Measurements from ENCODE around the gene TRABD. TPM values are rescaled to one million over a fixed set of nuclear protein-coding genes. Genes with fewer than 3 reads are reported as not detected.

TRABD gene
- total RNA-seq, 2 donors from 2014 or later, result 12.3 to 20.0 TPM

DNA sequence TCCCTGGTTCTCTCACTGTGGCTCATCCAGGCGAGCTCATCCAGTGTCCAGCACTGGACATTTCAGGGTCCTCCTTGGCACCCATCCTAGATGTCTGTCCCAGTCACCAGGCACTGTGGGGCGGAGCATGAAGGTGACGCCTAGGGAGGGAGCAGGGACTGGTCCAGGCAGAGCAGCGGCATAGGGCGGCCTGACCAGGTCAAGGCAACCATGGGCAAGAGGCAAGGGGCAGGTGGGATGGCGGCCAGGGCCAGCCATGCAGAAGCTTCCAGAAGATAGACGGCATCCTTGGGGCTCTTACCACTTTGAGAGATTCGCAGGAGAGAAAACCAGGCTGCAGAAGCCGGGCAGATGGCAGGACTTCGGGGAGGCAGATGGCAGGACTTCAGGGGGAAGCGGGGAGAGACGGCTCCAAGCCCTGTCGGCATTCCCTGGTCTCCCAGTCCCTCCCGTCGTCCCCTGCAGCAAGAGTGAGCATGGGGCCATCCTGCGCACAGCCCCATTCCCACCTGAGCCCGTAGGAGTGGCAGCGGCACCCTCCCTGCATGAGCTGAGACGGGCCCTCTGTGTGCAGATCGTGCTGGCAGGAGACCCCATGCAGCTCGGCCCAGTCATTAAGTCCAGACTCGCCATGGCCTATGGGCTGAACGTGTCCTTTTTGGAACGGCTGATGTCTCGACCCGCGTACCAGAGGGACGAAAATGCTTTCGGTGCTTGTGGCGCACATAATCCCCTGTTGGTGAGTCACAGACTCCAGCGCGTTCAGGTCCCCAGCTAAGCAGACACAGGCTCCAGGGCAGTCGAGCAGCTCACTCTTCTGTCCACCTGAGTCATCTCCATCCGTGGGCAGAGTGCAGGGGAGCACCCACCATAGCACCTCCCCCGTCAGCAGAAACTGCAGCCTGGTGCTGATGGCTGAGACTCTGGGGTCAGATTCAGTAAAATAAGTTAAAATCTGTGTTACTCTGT, 35.3 kb upstream of the TRABD start:
- no peak for DNase-seq (ENCODE audit: low spot score)
- Histone ChIP-seq H3K27ac (no peak overlapping the region), H3K36me3 (no peaks in the 10 kb centered on the region), H3K4me3 (no peak overlapping the region), H3K9me3 (no peaks in the 10 kb centered on the region), H3K27me3 (no peaks in the 10 kb centered on the region), H3K4me1 (no peaks in the 10 kb centered on the region)
- TF ChIP-seq, protein P1, sequence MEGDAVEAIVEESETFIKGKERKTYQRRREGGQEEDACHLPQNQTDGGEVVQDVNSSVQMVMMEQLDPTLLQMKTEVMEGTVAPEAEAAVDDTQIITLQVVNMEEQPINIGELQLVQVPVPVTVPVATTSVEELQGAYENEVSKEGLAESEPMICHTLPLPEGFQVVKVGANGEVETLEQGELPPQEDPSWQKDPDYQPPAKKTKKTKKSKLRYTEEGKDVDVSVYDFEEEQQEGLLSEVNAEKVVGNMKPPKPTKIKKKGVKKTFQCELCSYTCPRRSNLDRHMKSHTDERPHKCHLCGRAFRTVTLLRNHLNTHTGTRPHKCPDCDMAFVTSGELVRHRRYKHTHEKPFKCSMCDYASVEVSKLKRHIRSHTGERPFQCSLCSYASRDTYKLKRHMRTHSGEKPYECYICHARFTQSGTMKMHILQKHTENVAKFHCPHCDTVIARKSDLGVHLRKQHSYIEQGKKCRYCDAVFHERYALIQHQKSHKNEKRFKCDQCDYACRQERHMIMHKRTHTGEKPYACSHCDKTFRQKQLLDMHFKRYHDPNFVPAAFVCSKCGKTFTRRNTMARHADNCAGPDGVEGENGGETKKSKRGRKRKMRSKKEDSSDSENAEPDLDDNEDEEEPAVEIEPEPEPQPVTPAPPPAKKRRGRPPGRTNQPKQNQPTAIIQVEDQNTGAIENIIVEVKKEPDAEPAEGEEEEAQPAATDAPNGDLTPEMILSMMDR (IDR thresholded peaks at IDR 0.05), result no peak

DNA sequence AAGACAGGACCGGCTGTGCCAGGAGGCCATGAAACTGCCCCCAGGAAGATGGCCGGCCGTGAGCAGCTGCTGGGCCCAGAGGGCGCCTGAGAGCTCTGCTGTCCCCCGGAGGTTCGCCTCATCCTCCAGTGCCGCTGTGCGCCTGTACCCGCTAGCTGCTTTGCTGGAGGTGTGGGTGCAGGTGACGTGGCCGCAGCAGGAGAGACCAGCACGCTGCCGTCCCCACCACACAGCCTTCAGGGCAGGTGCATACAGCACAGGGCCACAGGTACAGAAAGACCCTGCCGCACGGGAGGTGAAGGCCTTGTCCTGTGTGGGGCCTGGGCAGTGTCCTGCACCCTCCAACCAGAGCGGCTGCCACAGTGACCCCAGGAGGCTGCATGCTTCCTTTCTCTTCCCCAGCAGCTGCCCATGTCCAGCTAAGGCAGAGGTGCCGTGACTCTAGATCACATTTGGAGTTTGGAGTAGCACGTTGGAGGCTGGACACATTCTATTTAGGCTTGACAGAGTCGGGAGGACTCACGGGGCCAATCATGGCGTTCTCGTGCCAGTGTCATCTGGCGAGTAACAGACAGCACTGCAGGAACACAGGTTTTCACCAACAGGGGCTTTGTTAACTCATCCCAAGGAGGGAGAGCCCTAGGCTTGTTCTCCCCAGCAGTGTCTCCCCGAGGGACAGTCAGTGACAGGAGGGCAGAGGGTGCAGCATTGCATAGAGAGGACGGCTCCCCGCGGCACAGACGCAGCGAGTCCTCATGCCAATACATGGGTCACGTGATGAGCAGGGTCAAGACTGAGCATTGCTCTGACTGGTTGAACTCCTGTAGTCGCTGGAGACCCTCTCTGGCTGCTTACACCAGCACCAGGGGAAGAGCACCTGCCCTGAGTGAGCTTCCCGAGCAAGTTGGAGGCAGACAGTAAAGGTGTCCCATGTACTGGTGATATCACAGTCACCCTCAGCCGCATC, 33.9 kb upstream of the TRABD start:
- Histone ChIP-seq H3K4me1 (no peaks in the 10 kb centered on the region), H3K9me3 (no peaks in the 10 kb centered on the region), H3K27me3 (no peaks in the 10 kb centered on the region), H3K27ac (no peak overlapping the region), H3K36me3 (no peaks in the 10 kb centered on the region), H3K4me3 (no peak overlapping the region)
- no peak for DNase-seq (ENCODE audit: low spot score)
- TF ChIP-seq, protein P1 (IDR thresholded peaks at IDR 0.05), result no peak

DNA sequence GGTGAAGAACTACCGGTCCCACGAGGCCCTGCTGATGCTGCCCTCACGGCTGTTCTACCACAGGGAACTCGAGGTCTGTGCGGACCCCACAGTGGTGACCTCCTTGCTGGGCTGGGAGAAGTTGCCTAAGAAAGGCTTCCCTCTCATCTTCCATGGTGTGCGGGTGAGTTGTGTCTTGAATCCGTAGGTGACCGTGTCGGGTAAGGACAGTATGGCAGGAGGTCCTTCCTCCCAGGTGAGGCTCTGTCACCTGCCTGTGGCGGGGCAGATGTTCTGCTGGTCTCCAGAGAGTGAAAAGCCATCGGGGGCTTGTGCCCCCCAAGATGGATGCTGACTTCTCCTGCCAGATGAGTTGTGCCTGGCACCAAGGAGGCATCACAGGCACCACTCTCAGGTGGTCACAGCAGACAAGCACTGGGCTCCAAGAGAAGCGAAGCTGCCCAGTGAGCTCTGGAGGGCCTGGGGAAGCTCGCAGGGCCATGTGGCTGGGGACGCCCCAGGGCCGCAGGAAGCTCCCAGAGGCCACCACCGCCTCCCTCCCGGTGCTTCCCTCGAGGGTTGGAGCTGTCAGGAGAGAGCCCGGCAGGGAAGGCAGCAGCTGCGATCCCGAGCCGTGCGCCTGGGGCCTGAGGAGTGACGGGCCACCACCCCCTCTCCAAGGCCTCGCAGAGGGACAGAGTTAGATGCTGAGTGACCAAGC, 32.5 kb upstream of the TRABD start:
- H3K4me1 ChIP-seq, result no peaks in the 10 kb centered on the region
- TF ChIP-seq, protein P1 (IDR thresholded peaks at IDR 0.05), result no peak
- no peaks in the 10 kb centered on the region for H3K27me3 ChIP-seq
- H3K27ac ChIP-seq, result no peak overlapping the region
- H3K36me3 ChIP-seq, result no peaks in the 10 kb centered on the region
- H3K4me3 ChIP-seq, result no peak overlapping the region
- no peak for DNase-seq (ENCODE audit: low spot score)
- H3K9me3 ChIP-seq, result no peaks in the 10 kb centered on the region

DNA sequence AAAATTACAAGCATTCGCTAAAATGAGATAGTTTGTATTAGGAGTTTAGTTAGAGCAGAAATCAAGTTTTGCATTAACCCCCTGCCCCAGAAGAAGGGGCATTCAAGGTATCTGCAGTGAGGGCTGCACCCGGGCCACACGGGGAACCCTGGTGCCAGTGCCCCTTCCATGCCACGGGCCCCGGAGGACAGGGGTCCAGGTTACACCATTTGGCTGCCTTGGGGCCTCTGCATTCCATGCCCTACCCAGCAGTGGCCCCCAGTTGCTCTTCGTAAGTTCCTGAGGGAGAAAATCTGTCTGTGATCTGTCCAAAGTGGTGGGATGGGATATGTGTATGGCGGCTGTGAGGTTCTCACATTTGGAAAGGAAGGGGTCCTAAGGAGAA, 32.0 kb upstream of the TRABD start:
- H3K27me3 ChIP-seq, result no peaks in the 10 kb centered on the region
- H3K4me3 ChIP-seq, result no peak overlapping the region
- no peaks in the 10 kb centered on the region for H3K9me3 ChIP-seq
- no peaks in the 10 kb centered on the region for H3K4me1 ChIP-seq
- no peak for DNase-seq (ENCODE audit: low spot score)
- H3K27ac ChIP-seq, result no peak overlapping the region
- TF ChIP-seq, protein P1 (IDR thresholded peaks at IDR 0.05), result no peak
- H3K36me3 ChIP-seq, result no peaks in the 10 kb centered on the region

DNA sequence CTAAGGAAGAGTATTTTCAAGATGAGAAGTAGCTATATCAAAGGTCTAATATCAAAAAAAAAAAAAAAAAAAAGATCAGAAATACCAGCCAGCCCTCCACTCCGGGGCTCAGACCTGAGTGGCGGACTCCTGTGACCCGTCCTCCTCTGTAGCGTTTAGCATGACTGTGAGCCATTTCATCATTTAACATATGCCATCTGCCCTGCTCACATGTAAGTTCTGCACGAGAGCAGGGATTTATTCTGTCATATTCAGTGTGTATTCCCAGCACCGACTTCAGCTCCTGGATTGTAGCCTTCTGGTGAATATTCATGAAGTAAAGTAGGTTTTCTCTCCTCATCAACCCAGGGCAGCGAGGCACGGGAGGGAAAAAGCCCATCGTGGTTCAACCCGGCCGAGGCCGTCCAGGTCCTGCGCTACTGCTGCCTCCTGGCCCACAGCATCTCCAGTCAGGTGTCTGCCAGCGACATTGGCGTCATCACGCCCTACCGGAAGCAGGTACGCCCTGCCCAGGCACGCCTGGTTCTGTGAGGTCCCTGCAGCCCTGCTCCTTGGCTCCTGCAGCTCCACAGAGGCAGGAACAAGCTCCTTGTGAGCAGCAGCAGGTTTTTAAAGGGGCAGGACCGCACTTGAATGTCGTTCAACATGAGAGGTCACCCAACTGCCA, 27.9 kb upstream of the TRABD start:
- Histone ChIP-seq H3K4me3 (no peak overlapping the region), H3K27me3 (no peaks in the 10 kb centered on the region), H3K4me1 (no peaks in the 10 kb centered on the region), H3K36me3 (no peaks in the 10 kb centered on the region), H3K9me3 (no peaks in the 10 kb centered on the region), H3K27ac (no peak overlapping the region)
- TF ChIP-seq, protein P1 (IDR thresholded peaks at IDR 0.05), result no peak
- DNase-seq (ENCODE audit: low spot score), result no peak
